Peyer's patch (tissue), 4 donors: ENCODE measurements around the gene PCGF3. TPM values are rescaled to one million over a fixed set of nuclear protein-coding genes. Genes with fewer than 3 reads are reported as not detected.

Source experiments
- DNase-seq, 3 donors: peaks; one replicate each; pipeline ENCODE4 v3.0.0-alpha.2; 2017 to 2019
- H3K27ac ChIP-seq, 4 donors: fragments of 200-600 bp; sonication (generic); one replicate each; pipeline ENCODE4 v1.5.1; 2016 to 2019
- H3K27me3 ChIP-seq, 2 donors: fragments of 200-600 bp; sonication (generic); one replicate each; pipeline ENCODE4 v1.5.1; 2019
- H3K36me3 ChIP-seq, 3 donors: fragments of 200-600 bp; sonication (generic); one replicate each; pipeline ENCODE4 v1.5.1; 2016 to 2019
- H3K4me1 ChIP-seq, 4 donors: fragments of 200-600 bp; sonication (generic); one replicate each; pipeline ENCODE4 v1.5.1; 2016 to 2019
- H3K4me3 ChIP-seq, 4 donors: fragments of 200-600 bp; sonication (generic); 1 replicate in 3 of 4; 2 replicates in 1 of 4; pipeline ENCODE4 v1.5.1; 2016 to 2019; ENCODE audit warnings: mild to moderate bottlenecking in 1 of 4
- H3K9me3 ChIP-seq, 4 donors: fragments of 200-600 bp; sonication (generic); one replicate each; pipeline ENCODE4 v1.5.1; 2016 to 2019; ENCODE audit warnings: mild to moderate bottlenecking in 1 of 4
- POLR2A ChIP-seq, 2 donors: fragments of 450-650 bp; IDR thresholded peaks; one replicate each; pipeline ENCODE4 v1.5.1; 2017; ENCODE audit warnings: antibody characterized with exemption in 2 of 2, mild to moderate bottlenecking in 2 of 2, moderate library complexity in 2 of 2
- total RNA-seq, 4 donors: library from RNA; depleted of rRNA; stranded (reverse); fragments of >200 nt; gene quantifications; one replicate each; pipeline ENCODE4 v1.1.0, GENCODE V29; 2016
- TF ChIP-seq, protein P1 (sequence below), 6 experiments: fragments of 450-650 bp in 4 of 6; fragments of 200-600 bp in 2 of 6; sonication (generic) in 1 of 6; IDR thresholded peaks; one replicate each; pipeline ENCODE4 v1.5.1; 2017 to 2019; ENCODE audit warnings: antibody characterized with exemption in 6 of 6, mild to moderate bottlenecking in 3 of 6, moderate library complexity in 1 of 6

PCGF3 gene
- total RNA-seq, 4 donors from 2014 or later, result 58.3 to 168 (median 93.0) TPM

- H3K4me1 ChIP-seq, result peaks cover 0 to 5% (median 0%) of the 10 kb centered on the region in 4 donors
- H3K27ac ChIP-seq, result no peak overlapping the region
- DNase-seq, result no peak
- no peak for TF ChIP-seq POLR2A (IDR thresholded peaks at IDR 0.05)
- TF ChIP-seq, protein P1, sequence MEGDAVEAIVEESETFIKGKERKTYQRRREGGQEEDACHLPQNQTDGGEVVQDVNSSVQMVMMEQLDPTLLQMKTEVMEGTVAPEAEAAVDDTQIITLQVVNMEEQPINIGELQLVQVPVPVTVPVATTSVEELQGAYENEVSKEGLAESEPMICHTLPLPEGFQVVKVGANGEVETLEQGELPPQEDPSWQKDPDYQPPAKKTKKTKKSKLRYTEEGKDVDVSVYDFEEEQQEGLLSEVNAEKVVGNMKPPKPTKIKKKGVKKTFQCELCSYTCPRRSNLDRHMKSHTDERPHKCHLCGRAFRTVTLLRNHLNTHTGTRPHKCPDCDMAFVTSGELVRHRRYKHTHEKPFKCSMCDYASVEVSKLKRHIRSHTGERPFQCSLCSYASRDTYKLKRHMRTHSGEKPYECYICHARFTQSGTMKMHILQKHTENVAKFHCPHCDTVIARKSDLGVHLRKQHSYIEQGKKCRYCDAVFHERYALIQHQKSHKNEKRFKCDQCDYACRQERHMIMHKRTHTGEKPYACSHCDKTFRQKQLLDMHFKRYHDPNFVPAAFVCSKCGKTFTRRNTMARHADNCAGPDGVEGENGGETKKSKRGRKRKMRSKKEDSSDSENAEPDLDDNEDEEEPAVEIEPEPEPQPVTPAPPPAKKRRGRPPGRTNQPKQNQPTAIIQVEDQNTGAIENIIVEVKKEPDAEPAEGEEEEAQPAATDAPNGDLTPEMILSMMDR (IDR thresholded peaks at IDR 0.05), result no peak
- H3K9me3 ChIP-seq, result no peaks in the 10 kb centered on the region
- no peaks in the 10 kb centered on the region for H3K36me3 ChIP-seq
- H3K27me3 ChIP-seq, result no peaks in the 10 kb centered on the region
- H3K4me3 ChIP-seq, result no peak overlapping the region
These were observed 46.7 kb upstream of the PCGF3 start for GRCh38 chr4:658681-659667.

GRCh38 chr4:659851-660250 is 45.8 kb upstream of the PCGF3 start:
- Histone ChIP-seq H3K9me3 (no peaks in the 10 kb centered on the region), H3K4me1 (peaks cover 0 to 8% (median 0%) of the 10 kb centered on the region in 4 donors), H3K27me3 (no peaks in the 10 kb centered on the region), H3K36me3 (no peaks in the 10 kb centered on the region), H3K4me3 (no peak overlapping the region), H3K27ac (no peak overlapping the region)
- no peak for TF ChIP-seq POLR2A (IDR thresholded peaks at IDR 0.05)
- TF ChIP-seq, protein P1 (IDR thresholded peaks at IDR 0.05), result no peak
- DNase-seq, result no peak

DNA sequence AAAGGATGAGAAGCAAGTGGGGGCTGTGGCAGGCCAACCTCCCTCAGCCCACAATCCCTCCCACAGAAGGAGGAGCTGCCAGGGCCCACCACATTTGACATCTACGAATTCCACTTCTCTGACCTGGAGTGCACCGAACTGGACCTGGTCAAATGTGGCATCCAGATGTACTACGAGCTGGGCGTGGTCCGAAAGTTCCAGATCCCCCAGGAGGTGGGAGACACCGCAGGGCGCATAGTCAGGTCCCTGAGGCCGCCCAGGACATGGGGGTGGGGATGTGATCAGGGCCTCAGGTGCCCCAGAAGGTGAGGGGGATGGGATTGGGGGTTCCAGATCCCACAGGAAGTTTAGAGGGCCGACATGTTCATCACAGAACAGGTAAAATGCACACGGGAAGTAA is 45.2 kb upstream of the PCGF3 start:
- no peak overlapping the region for H3K27ac ChIP-seq
- DNase-seq, result no peak
- TF ChIP-seq, protein P1 (IDR thresholded peaks at IDR 0.05), result no peak
- TF ChIP-seq POLR2A (IDR thresholded peaks at IDR 0.05), result no peak
- no peak overlapping the region for H3K4me3 ChIP-seq
- H3K9me3 ChIP-seq, result no peaks in the 10 kb centered on the region
- no peaks in the 10 kb centered on the region for H3K36me3 ChIP-seq
- H3K27me3 ChIP-seq, result no peaks in the 10 kb centered on the region
- peaks cover 0 to 8% (median 0%) of the 10 kb centered on the region in 4 donors for H3K4me1 ChIP-seq

DNA sequence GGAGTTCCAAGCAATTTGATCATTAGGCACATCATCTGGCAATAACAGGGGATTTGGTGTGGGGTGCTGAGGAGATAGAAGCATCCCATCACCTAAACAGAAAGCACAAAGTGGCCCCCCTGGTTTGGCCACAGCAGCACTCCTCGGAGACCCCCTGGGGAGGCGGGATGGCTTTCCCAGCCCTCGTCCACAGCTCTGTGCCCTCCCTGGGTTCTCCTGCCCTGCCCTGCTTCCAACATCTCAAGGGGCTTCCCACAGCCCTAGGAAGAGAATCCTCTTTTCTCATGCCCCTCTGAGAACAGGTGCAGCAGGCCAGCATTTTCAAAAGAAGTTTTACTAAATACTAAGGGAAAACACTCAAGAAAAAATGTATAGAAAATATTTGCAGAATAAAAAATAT is 44.4 kb upstream of the PCGF3 start:
- no peaks in the 10 kb centered on the region for H3K36me3 ChIP-seq
- no peak for TF ChIP-seq POLR2A (IDR thresholded peaks at IDR 0.05)
- TF ChIP-seq, protein P1 (IDR thresholded peaks at IDR 0.05), result no peak
- H3K27me3 ChIP-seq, result no peaks in the 10 kb centered on the region
- no peak for DNase-seq
- H3K4me3 ChIP-seq, result no peak overlapping the region
- H3K27ac ChIP-seq, result no peak overlapping the region
- no peaks in the 10 kb centered on the region for H3K9me3 ChIP-seq
- peaks cover 0 to 8% (median 0%) of the 10 kb centered on the region in 4 donors for H3K4me1 ChIP-seq

GRCh38 chr4:661881-662761 is 43.5 kb upstream of the PCGF3 start:
- TF ChIP-seq, protein P1 (IDR thresholded peaks at IDR 0.05), result no peak
- no peak for TF ChIP-seq POLR2A (IDR thresholded peaks at IDR 0.05)
- Histone ChIP-seq H3K36me3 (no peaks in the 10 kb centered on the region), H3K27me3 (no peaks in the 10 kb centered on the region), H3K4me3 (no peak overlapping the region), H3K27ac (no peak overlapping the region), H3K4me1 (peaks cover 0 to 8% (median 0%) of the 10 kb centered on the region in 4 donors), H3K9me3 (no peaks in the 10 kb centered on the region)
- no peak for DNase-seq
